ENCODE results near the gene ADGRL3. TPM values are rescaled to one million over a fixed set of nuclear protein-coding genes. Genes with fewer than 3 reads are reported as not detected.

Gene ADGRL3
- total and polyA plus RNA-seq, 8 donors = 0.08 to 1.4 (median 0.24) TPM

GRCh38 chr4:61820136-61820535 is 620.0 kb downstream of the ADGRL3 start:
- Histone ChIP-seq H3K4me3 (no peak overlapping the region), H3K27me3 (no peaks in the 10 kb centered on the region), H3K9me3 (no peaks in the 10 kb centered on the region), H3K27ac (no peak overlapping the region), H3K4me1 (no peaks in the 10 kb centered on the region), H3K36me3 (no peaks in the 10 kb centered on the region)
- FAIRE-seq (no peak), ATAC-seq (no peak), DNase-seq (no peak)
- WGBS, 2 donors = 55 to 60% methylated on average over 3 of the region's 3 CpGs
- TF ChIP-seq CTCF (IDR thresholded peaks at IDR 0.05) = no peak
- intact Hi-C loops (cut with DNase I) = no loop called here

- H3K4me1 ChIP-seq = no peaks in the 10 kb centered on the region
- TF ChIP-seq CTCF (IDR thresholded peaks at IDR 0.05) = no peak
Observed at GRCh38 chr4:61824454-61824853, 624.3 kb downstream of the ADGRL3 start.

DNA sequence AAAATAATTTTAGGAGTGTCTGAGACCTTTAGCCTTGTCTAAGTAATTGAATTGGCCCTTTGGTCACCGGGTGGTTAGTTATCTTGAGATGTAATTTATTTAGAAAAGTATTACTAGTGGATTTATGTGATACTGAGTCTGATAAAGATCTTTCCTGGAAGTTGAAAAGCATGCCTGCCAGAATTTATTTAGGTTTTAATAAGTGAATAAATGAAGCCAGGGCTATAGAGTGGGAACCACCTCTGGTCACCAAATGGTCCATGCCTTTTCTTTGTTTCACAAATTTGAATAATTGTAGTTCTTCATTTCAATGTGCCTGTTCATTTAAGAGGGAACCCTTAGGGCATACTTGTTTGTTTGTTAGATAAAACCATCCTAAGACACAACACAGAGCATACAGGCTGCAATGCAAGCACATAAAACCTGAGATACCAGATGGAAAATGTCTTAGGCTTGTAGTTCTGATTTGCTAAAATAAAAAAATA is 627.8 kb downstream of the ADGRL3 start:
- no peak for DNase-seq
- no peak overlapping the region for H3K27ac ChIP-seq
- H3K36me3 ChIP-seq = no peaks in the 10 kb centered on the region
- ATAC-seq = no peak
- no peak overlapping the region for H3K4me3 ChIP-seq
- 14 to 18% methylated on average over 1 of the region's 1 CpG for WGBS, 2 donors
- H3K9me3 ChIP-seq = no peaks in the 10 kb centered on the region
- FAIRE-seq = no peak
- H3K4me1 ChIP-seq = no peaks in the 10 kb centered on the region
- intact Hi-C loops (cut with DNase I) = no loop called here
- no peak for TF ChIP-seq CTCF (IDR thresholded peaks at IDR 0.05)
- no peaks in the 10 kb centered on the region for H3K27me3 ChIP-seq

More at GRCh38 chr4:61824454-61824853, 624.3 kb downstream of the ADGRL3 start:
- ATAC-seq (no peak), FAIRE-seq (no peak), DNase-seq (no peak)
- Histone ChIP-seq H3K9me3 (no peaks in the 10 kb centered on the region), H3K4me3 (no peak overlapping the region), H3K27ac (no peak overlapping the region), H3K36me3 (no peaks in the 10 kb centered on the region), H3K27me3 (no peaks in the 10 kb centered on the region)
- intact Hi-C loops (cut with DNase I) = no loop called here
- 45 to 62% methylated on average over 2 of the region's 2 CpGs for WGBS, 2 donors

DNA sequence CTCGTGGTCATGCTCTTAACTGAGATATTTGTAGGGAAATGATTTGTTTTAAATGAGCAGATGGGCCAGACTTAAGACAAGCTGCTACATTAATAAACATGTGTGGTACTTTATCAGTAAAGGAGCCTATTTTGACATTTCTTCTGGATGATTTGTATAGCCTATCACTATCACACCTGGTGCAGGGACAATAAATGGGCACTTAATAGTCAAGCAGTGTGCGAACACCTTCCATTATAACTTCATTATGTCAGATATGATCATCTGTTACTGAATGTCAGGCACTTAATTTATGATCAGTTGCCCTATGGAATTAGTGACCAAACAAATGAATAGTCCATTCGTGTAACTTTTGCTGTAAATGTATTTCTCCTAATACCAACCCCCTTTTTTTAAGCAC is 628.8 kb downstream of the ADGRL3 start:
- no peak for TF ChIP-seq CTCF (IDR thresholded peaks at IDR 0.05)
- no peak for FAIRE-seq
- WGBS, 2 donors = 50 to 60% methylated on average over 3 of the region's 3 CpGs

GRCh38 chr4:61831987-61832386 is 631.9 kb downstream of the ADGRL3 start:
- FAIRE-seq = no peak
- no peak for TF ChIP-seq CTCF (IDR thresholded peaks at IDR 0.05)
- intact Hi-C loops (cut with DNase I) = no loop called here
- no peak overlapping the region for H3K4me3 ChIP-seq
- H3K36me3 ChIP-seq = no peaks in the 10 kb centered on the region
- WGBS, 2 donors = 24 to 42% methylated on average over 1 of the region's 1 CpG
- no peaks in the 10 kb centered on the region for H3K27me3 ChIP-seq
- ATAC-seq = no peak
- no peaks in the 10 kb centered on the region for H3K9me3 ChIP-seq
- DNase-seq = no peak
- H3K4me1 ChIP-seq = no peaks in the 10 kb centered on the region
- H3K27ac ChIP-seq = no peak overlapping the region

More for the DNA sequence above, 628.8 kb downstream of the ADGRL3 start:
- Histone ChIP-seq H3K36me3 (no peaks in the 10 kb centered on the region), H3K9me3 (no peaks in the 10 kb centered on the region), H3K4me1 (no peaks in the 10 kb centered on the region), H3K27me3 (no peaks in the 10 kb centered on the region), H3K4me3 (no peak overlapping the region), H3K27ac (no peak overlapping the region)
- ATAC-seq (no peak), DNase-seq (no peak)
- intact Hi-C loops (cut with DNase I) = no loop called here

Measured in pancreas (tissue), 10 donors.